ENCODE results near the gene MEGF6.

MEGF6 gene

GRCh38 chr1:3453203-3453761 lies 158.0 kb downstream of the MEGF6 start:
- DNase-seq, result peak; percentile 25

GRCh38 chr1:3452866-3453175 lies 158.5 kb downstream of the MEGF6 start:
- DNase-seq, result no peak

DNA sequence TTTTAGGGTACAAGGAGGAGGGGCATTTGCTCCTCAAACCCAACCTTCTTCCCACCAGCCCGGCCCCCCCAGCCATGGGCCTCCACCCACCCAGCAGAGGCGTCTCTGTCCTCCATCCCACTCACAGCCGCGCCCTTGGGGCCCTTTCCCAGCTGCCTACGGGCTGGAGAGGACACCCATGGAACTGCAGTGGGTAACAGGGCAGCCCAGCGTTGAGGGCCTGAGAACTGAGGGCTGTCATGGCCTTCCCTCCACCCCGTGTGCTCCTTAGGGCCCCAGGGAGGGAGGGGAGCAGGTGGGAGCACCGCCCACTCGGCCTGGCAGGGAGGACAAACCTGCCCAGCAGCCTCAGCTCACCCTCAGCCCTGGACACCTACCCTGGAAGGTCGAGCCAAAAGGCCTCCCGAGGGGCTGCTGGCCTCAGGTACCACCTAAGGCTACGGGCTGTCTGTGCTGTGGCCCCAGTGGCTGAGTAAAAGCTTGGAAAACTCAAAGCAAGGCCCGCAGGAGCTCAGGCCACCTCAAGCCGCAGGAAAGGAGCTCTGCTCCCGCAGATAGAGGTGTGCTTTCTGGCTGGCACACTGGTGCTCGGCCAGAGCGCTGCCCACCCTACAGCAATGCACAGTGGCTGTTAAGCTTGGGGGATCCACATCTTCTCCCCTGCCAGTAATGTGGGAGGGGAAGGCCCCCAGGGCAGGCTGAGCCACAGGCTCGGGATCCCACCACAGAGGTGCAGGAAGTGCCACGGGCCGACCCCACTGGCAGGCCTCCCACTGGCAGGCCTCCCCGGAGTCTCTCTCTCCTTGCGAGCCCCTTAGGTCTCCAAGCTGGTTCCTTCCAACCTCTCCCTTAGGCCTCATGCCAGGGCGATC lies 159.1 kb downstream of the MEGF6 start:
- no peak for DNase-seq

- no peak for DNase-seq
Measured at GRCh38 chr1:3450983-3451382, 160.3 kb downstream of the MEGF6 start.

- no peak for DNase-seq
Measured at GRCh38 chr1:3450202-3450863, 161.0 kb downstream of the MEGF6 start.

DNA sequence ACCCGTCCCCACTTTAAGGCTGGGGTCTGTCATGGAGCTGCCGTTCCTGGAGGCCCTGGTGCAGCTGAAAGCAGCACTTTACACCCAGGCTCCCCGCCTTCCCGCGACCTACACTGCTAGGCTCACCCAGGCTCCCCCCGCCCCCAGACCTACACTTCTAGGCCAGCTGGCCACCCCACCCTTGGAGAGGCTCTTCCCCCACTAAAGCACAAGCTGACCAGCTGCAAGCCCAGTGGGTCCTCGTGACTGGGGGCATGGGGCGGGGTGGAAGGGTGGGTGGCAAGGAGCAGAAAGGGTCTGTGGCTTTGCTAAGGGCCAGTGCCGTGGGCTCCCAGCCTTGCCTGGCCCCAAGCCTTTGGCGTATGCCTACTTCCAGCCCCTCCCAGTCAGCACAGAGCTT lies 166.6 kb downstream of the MEGF6 start:
- DNase-seq, result no peak

- DNase-seq, result no peak
Measured at GRCh38 chr1:3444298-3444697, 167.0 kb downstream of the MEGF6 start.

- no peak for DNase-seq
Measured at GRCh38 chr1:3443807-3444206, 167.5 kb downstream of the MEGF6 start.

- DNase-seq, result no peak
Measured at GRCh38 chr1:3442901-3443300, 168.4 kb downstream of the MEGF6 start.

DNA sequence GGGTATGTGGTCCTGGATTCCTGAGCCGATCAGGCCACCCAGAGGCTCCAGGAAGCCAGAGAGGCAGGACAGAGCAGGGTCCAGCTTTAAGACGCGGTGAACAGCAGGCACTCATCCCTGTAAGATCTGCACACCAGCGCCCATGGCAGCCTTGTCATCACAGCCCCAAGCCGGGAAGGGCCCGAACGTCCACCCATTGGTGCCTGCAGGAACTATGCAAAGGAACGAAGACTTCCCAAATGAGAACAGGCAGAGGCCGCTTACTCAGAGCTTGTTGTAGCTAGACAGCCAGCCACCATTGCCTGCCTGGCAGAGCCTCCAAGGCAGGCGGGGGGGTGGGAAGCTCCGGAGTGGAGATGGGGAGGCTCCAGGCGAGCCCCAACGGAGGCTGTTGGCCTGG lies 169.0 kb downstream of the MEGF6 start:
- no peak for DNase-seq

GRCh38 chr1:3441880-3442279 lies 169.4 kb downstream of the MEGF6 start:
- no peak for DNase-seq

DNA sequence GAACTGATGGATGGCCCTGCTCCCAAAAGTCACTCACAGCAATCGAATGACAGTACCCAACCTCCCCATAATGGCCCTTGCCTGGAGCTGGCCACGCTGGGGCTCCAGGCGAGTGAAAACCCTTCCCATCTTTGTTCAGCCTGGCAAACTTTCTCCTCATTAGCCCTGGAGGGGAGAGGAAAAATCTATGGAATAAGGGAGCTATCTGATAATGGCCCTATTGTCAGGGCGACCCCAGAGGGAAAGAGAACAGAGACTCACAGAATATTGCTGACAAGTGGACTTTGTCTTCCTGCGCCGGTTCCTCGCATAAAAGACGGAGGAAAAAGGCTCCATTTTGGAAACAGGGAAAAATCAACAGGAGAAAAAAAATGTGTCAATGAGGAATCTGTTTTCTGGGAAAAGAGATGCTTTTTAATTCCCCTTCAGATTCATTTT lies 169.9 kb downstream of the MEGF6 start:
- no peak for DNase-seq

DNA sequence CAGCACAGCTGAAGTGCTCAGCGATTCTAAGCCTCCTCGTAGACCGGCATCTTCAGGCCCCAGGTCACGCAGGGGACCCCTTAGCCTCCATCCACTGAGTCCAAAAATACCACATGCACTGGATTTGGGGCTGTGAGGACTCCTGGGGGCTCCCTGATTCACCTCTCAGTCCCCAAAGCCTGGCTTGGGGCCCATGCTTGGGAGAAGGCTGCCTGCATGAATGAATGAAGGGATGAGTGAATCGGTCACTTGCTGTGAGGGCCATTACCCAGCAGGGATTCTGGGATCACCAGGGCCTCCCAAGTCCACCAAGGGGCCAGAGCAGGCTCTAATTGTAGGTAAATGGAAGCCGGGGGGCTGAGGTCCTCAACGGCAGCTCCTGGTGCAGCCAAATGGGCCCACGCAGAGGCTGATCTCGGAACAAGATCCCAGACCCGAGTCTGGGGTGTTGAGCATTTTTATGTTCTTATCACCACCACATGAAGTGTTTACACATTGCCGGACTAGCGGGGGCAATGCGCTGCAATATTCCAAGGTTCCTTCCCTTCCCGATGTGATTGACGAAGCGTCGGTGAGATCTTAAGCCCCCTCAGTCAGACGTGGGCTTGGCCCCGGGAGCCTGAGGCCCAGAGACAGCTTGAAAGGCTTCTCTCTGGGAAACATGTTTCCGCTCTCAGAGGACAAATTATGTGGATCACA lies 170.4 kb downstream of the MEGF6 start:
- DNase-seq, result no peak

DNA sequence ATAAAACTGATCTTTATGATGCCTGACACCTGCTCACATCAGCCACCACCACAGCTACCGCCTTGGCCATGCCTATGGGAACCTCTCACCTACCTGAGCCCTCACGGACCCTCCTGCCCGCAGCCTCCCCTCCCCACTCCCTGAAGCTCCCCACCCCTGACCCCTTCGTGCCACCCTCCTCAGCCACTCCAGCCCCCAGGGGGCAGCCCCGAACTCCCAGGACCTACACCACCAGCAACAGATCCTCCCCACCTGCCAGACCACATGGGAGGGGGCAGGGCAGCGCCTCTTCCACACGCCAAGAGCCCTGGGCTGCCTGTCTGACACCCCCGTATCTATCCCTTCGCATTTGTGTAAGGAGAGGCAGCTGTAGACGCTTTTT lies 171.0 kb downstream of the MEGF6 start:
- DNase-seq, result no peak
